GM21360 (cell line): Measurements from ENCODE around the gene INPP5K.
"Not testable (repeated sequence)": the region's sequence is repeated elsewhere in the genome, so short reads cannot be mapped to it uniquely, and the experiment has no call there.

ENCODE experiments used
- ATAC-seq: cut with Tn5 transposase; IDR thresholded peaks from one replicate; pipeline ENCODE4 v1.9.1; 2021; ENCODE audit warnings: mild to moderate bottlenecking, moderate library complexity; ENCODE audit not compliant: unreplicated experiment

The INPP5K gene

DNA sequence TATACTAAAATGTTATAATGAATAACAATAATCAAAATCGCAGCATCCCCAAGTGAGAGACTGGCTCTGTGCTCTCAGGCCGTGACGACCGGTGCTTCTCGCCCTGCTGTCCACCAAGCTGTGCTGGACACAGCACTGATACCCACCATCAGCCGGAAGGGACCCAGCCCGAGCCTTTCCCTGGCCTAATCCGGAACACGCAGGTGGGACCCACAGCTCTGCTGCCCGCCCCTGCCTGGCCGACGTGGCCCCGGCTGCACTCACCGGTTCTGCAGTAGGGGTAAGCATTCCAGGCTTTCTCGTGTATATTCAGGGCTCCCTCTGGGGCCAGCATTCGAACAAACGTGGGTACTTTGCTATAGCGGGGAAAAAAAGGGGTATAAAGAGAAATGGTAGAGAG lies 31.6 kb upstream of the INPP5K start:
- no peak for ATAC-seq

DNA sequence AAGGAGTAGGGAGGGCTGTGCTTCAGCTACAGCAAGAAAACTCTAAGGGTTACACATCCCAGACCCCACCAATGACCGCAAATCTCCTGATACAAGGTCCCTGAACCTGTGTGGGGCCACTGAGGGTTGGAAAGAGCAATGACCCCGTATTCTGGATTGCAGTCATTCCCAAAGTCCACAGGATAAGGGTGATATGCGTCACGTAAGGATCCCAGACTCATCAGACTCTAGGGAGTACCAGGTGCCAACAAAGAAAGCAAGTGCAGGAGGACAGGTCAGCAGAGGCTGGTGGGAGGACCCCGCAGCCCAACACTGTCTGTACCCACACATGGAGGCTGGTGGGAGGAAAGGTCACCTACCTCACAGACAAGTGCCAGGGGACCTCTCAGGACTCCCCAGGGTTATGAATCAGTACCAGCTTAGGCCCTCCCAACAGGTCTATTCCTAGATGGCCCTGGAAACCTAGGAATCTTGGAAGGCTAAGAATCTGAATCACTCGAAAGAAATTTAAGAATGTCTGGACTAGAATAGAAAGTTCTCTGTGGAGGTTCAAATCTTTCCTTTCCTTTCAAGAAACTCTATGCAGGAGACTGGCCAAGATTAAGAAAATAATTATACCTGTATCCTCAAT lies 30.0 kb upstream of the INPP5K start:
- ATAC-seq = no peak

DNA sequence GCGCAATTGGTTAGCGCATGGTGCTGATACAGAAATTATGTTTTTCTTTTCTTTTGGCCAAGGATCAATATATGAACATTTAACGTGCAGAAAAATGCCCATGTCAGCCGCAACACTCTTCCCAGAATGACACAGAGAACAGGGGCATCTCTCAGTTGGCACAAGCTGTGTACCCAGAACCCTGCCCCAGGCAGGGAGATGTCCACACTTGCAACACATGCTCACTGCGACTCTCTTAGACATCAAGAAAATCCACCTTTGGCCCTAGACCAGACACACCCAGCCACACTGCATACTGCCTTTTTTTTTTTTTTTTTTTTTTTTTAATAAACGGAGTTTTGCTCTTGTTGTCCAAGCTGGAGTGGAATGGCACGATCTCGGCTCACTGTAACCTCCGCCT lies 29.2 kb upstream of the INPP5K start:
- no peak for ATAC-seq

DNA sequence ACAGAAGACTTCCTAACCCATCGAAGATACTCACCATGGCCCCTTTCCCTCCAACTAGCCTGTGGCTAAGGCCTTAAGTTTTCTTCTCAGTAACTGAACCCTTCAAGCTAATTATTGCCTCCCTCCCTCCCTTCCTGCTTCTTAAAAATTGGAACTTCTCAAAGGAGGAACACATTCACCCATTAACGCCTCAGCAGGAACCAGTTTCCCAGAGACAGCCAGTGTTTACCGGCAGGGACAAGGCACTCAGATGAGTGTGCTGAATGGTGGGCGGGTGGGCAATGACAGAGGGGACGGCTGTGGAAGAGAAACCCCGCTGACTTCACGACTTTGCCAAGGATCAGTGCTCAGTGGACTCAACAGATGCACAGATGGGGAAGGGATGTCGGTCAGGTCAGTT lies 25.9 kb upstream of the INPP5K start:
- no peak for ATAC-seq

DNA sequence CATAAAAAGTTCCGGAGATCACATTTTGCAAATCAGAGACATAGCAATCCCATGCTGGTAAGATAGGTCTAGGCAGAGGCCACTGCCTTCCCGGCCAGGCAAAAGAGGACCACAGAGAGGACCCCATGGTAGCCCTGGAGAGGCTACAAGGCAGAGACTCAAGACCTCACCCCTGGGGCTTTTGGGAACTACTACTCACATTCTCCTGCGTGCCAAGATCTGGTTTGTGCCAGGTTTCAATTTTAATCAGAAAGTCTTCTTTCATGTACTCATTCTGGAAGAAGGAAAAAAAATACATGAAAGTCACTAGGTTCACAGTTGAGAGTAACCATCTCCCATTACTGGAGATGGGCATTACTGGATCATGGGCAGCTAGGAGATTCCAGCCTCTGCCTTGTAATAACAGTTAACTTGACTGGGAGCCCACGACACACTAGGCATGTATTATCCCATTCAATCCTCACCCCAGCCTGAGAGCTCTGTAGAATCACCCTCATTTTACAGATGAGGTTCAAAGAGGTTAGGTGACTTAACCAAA lies 25.0 kb upstream of the INPP5K start:
- ATAC-seq = no peak

DNA sequence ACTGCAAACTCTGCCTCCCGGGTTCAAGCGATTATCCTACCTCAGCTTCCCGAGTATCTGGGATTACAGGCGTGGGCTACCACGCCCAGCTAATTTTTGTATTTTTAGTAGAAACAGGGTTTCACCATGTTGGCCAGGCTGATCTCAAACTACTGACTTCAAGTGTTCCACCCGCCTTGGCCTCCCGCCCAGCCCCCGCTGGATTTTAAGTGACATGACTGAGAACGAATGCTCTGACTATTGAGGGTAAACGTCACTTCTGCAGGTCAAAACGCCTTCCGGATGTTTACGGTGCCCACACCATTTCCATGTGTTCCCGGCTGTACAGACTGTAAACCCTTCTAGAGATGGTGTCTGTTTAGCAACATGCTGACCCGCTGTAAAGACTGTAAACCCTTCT lies 23.4 kb upstream of the INPP5K start:
- no peak for ATAC-seq

DNA sequence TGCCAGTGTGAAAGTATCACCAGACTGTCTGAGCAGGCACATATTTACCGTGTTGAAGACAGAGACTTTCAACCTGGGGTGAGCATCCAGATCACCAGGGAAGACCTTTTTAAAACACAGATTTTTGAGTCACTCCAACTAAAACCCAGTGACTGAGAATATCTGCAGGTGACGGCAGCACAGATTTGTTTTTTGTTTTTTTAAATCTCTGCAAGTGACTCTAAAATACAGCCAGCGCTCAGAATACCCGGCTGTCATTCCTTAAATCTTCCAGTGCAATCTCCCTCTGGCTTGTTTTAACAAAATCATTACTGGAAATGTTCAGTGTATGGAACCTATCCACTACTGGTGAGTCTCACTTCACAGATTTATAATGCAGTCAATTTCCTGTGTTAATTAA lies 19.3 kb upstream of the INPP5K start:
- no peak for ATAC-seq

DNA sequence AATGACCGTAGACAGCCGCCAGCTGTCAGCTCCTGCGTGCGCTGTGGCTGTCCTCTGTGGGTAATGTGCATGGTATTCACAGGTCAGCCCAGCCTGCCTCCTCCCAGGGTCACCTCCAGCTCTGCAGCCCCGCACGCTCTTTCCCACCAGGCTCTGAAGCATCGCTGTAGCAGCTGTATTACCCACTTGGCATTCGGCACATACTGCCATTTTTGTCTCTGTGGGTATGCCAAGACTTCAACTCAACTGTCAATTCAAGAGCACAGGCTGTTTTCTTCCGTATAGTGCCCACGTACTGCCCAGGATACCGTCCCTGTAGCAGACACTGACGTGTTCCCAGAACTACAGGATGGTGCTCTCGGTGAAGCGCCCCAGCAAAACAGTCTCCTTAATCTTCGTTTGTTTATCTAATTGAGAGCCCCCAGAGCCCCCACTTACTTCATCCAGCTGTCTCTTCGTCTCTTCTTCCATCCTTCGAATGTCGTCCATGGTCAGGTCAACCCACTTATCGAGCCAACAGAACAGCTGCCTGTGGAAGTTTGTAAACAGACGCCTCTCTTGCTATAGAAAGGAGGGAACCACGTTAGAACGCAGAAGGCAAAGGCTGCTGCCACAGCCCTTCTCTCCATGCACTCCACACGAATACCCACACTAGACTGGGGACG lies 17.4 kb upstream of the INPP5K start:
- no peak for ATAC-seq

DNA sequence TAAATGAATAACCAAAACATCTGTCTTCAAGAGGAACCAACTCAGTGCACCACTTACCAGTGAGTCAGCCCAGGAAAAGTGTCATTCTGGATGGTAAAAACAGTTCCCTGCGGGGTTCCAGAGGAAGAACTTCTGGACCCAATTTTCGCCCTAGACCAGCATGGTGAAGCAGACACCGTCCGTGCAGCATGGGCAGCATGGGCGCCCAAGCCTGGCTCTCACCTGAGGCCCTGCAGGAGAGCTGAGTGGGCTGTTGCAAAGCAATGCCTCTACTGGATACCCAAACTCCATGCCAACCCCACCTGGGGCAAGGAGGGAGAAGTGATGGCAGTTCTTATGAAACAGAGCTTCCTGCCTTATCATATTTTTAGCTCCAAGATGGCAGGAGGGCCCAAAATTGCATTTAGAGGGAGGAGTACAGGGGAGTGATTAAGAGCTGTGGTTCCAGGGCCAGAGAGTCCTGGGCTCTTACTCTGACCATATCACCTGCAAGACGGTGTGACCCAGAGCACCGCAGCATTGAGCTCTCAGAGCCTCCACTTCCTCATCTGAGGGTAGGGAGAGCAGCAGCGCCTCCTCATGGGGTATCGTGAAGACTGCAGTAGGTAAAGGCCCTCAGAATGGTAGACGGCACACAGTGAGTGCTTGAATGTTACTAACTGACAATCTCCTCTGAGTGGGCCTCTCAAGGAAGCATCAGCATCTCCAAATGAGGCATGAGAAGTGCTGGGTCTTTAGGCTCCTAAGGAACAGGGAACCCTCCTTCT lies 16.6 kb upstream of the INPP5K start:
- ATAC-seq = no peak

DNA sequence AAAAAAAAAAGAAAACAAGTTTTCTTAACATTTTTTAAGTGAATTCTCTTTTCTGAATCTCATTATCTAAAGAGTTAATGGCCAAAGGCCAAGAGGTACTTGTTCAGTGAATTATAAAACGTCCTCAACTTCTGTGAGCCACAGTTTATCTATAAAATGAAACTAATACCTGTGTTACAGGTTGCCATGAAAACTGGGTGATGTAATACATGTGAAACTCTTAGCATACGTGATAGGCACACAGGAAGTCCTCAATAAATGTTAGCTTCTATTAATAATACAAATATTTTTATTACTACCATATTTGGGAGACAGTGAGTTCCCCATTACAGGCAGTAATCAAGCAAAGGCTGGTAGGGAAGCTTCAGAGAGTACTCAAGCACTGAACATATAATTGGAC lies 13.5 kb upstream of the INPP5K start:
- no peak for ATAC-seq

DNA sequence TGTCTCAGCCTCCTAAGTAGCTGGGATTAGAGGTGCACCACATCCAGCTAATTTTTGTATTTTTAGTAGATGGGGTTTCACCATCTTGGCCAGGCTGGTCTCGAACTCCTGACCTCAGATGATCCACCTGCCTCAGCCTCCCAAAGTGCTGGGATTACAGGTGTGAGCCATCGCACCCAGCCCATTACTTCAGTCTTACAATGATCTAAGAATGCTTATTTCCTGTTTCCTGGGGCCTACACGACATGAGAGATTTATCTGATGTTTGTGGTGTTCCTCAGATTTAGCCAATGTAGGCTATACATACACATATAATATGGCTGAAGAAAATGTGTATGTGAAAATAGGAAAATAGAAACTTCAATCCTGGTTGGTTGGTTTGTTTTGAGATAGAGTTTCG lies 10.5 kb upstream of the INPP5K start:
- ATAC-seq = not testable (repeated sequence)

DNA sequence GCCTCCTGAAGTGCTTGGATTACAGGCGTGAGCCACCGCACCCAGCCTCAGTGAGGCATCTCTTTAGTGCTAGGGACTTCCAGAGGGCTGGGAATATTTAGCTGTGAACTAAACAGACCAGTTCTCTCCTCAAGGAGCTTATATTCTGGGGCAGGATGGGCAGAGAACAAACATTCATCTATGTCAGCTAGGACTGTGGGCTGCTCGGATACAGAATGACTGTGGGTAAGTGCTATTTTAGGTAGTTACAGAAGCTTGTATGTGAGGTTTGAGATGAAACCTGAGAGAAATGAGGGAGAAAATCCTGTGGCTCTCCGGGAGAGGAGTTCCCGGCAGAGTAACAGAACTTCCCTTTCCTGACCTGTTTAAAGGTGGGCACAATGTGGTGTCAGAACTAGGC lies 6.2 kb upstream of the INPP5K start:
- no peak for ATAC-seq

DNA sequence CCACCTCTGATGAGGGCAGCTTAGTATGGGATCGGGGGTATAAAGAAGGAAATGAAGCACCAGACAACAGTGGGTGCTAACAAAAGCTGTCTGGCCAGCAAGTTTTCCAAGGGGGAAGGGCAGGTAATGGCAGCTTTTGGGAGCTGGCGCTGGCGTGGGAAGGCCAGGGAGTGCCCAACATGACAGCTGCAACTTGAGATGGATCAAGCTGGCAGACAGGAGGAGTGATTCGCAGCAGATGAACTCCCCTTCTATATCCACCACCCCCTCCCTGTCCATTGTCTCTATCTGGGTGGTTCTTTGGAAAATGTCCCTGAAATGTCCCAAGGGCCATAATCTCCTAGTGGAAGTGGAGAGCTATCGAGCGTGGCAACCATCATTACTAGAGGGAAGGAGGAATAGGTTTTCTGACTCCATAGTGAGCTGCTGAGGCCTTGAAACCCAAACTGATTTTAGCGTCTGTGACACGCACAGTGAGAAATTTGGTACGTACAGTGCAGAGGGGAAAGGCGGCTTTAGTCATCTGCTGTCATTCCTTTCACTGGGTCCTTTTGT lies 4.8 kb upstream of the INPP5K start:
- no peak for ATAC-seq

DNA sequence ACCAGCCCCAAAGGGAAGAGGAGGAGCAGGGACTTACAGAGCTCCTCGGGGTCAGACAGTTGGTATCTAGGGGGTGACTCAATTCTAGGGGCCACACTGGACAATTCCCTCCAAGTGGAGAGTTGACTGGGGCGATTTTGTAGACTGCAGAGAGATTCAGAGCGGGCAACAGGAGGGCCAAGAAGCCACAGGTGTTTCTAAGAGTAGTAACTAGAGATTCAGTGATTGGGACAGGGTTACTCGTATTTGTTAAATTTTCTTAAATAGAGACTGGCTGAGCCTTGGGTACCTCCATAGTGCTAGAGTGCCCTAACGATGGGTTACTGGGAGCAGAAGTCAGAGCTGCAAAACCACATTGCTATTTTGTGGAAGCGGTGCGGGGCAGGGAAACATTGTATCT lies 3.3 kb upstream of the INPP5K start:
- no peak for ATAC-seq

DNA sequence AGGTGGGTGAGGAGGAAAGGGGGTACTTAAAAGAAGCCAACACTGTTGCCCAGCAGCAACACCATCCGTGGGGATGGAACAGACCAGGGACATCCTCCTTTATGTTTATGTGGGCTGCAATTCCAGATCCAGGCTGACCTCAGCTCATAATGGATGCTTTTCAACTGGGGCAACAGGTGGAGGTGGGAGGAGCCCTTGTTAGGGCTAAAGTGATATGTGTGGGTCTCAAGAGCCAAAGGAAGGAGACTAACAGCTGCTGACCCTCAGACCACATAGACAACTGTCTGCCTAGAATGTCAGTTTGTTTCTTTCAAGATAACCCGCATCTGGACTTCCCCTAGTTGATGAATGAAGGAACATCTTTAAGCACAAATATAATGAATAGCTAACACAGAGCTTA lies 2.0 kb upstream of the INPP5K start:
- no peak for ATAC-seq

DNA sequence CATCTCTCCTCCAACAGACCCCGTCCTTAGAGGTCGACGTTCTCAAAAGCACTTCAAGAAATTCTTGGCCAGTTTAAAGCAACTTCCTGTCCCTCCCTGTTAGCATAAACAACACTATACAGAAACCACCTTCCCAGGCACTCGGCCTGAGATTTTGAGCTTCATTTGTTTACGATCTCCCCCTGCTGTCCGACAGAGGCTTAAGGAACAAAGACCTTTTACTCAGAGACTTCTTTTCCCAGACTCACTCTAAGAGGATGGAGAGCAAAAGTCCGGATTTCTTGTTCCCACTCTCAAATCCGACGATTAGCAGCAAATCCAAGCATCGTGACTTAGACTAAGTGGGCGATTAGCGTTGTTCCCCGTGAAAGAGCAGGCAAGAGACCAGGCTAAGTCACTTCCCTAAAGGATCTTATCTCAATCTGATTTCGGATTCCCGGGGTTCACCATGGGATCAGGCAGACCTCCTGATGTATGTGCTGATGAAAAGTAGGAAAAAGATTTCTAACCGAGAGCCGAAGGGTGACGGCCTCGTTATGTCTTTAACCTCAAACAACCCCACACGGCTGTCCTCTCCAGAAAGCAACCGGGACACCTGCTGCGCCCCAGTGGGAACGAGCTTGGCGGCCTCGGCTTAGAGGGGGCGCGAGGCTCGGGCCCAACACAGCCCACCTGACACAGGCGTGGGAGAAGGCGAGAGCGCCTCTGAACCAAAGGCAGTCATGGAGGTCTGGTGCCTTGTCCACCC lies 598 bp downstream of the INPP5K start:
- peak; percentile 7 for ATAC-seq

DNA sequence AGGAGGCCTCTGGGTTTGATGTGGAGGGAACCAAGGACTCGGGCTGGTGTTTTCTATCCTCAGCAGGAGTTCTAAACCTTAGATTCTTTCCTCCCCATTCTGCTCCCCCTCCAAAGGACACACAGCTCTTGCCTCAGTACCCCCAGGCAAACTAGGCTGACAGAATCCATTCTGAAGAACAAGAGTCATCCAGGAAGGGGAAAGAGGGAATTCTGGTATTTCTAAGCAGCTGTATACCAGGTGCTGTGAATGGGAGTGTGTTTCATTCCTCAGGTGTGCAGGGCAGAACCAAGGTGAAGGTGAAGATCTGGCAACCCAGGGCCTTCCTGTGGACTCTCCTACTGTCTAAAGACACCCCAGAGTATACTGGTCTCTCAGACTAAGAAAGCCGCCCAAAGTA lies 4.1 kb downstream of the INPP5K start:
- ATAC-seq = no peak

DNA sequence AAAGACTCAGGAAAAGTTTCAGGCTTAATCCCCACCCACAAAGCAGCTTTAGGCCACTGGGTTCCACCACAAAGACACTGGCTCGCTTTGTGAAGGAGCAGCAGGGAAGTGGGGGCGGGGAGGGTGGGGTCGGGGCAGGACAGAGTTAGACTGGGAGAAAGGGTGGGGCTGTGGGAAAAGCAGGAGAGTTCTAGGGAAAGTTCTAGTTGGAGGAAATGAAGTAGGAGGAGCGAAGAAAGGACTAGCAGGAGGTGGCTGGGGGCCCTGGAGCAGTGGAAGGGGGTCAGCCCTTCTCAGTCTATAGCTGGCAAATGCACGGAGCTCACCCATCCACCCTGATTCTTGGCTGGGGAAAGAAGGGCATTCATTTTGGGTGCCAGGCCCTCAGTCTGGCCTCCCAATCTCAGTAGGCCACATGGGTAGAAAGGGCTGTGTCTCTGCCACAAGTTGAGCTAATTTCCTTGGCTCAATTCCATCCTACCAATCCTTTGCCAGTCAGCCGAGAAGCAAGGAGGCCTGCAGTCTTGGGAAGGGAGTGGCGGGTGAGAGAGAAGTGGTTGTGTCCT lies 4.6 kb downstream of the INPP5K start:
- no peak for ATAC-seq

DNA sequence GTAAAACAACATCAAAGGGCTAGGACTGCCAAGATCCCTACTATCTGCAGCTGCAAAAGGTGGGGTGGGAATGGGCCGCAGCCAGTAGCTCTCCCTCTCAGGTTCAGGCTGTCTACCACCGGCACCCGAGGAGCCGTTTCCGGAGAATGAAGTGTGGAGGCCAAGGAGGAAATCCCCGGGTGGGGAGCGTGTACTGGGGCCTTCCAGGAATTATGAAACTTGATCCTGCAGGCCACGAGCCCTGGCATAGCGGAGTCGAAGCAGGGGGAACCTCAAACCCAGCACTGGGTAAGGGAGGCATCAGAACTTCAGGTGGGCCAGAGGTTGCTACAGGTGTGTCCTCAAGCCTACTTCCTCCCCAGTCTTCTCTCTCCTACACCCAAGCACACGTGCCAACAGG lies 5.1 kb downstream of the INPP5K start:
- no peak for ATAC-seq

DNA sequence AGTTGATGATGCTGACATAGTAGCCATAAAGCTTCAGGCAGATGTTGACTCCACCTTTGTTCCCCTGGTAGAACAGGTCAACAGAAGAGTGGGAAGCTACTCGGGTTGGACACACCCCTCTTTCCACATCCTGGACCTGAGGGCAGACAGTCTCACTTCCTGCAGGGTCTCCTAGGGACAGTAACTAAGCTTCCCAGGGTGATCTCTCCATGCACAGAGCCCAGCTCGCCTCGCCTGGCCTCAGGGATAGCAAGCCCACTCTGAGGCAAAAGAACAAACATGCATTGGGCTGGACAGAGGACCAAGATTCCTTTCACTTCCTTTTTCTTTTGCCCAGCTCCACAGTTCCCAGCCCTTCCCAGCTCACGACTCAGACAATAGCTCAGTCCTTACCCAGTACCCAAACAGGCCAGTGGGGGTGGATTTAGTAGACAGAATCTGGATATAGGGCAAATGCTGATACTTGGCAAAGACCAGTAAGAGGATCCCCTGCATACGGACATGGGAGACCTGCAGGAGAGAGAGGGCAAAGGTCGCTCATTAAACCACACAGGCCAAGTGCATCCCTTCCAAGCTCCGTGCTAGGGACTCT lies 7.0 kb downstream of the INPP5K start:
- ATAC-seq = no peak
